Head of caudate nucleus (tissue), 42 donors: ENCODE results near the gene MCM5.
"Not testable (repeated sequence)": the region's sequence is repeated elsewhere in the genome, so short reads cannot be mapped to it uniquely, and the experiment has no call there.

Experiments
- DNase-seq, 42 donors: peaks; one replicate each; pipeline versions ENCODE4 v3.0.0 to v3.0.0-alpha.2; 2020 to 2021; ENCODE audit warnings: mixed read lengths in 7 of 42
- intact Hi-C: fragments of 100-400 bp; cut with DNase I; formaldehyde crosslinking; loops from one replicate; pipeline ENCODE4 v1.15.0; 2022

Gene MCM5

DNA sequence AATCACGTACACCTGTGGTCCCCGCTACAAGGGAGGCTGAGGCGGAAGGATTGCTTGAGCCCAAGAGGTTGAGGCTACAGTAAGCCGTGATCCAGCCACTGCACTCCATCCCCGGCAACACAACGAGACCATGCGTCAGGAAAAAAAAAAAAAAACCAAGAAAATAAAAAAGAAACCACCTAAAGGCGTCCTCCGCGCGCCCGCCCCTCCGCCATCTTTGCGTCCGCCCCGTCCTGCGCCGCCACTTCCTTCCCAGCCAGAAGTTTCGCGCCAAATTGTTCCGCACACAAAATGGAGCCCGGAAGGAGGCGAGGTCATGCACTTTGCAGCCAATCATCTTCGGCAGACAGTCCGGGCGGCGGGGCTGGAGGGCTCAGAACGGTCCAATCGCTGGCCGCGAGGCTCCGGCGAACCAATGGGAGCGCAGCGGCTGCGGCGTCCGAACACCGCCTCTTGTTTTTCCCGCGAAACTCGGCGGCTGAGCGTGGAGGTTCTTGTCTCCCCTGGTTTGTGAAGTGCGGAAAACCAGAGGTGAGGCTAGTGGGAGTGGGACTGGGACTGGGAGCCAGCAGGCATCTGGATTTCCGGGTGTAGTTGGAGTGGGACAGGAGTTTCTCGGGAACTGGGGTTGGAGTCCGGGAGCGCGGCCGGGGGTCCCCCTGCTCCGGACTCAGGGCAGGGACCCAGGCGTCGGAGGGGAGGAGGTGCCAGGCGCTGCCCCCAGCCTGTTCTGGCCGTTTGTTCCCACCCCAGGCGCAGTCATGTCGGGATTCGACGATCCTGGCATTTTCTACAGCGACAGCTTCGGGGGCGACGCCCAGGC, at the start of gene MCM5:
Gene MCM5 (plus strand): TSS at position 463 of the 823 bp plus-strand sequence. CDS start 299 bp downstream, at position 762.
- DNase-seq = peak; percentile 95 to 99 (median 98)
- intact Hi-C loops = no loop called here

DNA sequence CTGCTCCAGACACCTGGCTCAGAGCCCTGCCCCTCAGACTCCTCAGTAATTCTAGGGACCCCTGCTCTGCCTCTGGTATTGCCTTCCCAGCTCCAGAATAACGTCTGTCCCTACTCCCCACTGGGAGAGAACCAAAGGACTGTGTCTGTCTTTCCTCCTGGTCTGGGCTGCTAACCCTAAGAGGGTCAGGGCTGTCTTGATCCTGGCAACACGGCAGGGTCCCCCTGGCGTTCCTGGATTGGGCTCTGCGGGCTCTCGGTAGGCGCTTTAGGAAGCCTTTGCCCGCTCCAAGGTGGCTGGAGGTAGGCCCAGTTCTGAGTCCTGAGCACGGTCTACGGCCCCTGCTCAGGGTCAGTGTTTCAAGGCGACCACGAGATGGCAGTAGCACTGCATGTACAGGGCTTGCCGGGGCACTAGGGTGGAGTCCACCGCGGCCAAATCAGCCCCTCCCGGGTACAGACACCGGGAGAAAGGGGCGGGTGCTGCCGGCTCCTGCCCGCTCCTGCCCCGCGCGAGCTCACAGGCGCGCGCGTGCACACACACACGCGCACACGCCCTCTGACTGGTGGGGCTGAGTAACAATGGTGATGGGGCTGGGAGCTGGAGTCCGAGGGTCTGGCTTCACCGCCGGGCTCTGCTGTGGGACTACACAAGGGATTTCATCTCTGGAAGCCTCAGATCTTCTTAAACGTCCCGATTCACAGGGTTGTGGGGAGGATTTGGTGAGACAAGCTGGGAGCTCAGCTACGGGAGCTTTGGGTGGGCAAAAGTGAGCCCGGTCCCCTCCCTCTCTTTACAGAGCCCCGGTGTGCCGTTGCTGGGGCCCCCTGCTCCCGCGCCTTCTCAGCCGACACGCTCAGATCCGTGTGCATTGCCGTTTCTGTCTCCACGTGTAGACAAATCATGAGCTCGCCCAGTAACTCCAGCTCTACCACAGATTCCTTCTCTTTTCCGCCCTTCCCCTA, 49.1 kb upstream of the MCM5 start:
- intact Hi-C loops = loop anchor here (2.0 kb wide), 1 partner anchor 232 kb away; no protein-coding TSS in a partner anchor

DNA sequence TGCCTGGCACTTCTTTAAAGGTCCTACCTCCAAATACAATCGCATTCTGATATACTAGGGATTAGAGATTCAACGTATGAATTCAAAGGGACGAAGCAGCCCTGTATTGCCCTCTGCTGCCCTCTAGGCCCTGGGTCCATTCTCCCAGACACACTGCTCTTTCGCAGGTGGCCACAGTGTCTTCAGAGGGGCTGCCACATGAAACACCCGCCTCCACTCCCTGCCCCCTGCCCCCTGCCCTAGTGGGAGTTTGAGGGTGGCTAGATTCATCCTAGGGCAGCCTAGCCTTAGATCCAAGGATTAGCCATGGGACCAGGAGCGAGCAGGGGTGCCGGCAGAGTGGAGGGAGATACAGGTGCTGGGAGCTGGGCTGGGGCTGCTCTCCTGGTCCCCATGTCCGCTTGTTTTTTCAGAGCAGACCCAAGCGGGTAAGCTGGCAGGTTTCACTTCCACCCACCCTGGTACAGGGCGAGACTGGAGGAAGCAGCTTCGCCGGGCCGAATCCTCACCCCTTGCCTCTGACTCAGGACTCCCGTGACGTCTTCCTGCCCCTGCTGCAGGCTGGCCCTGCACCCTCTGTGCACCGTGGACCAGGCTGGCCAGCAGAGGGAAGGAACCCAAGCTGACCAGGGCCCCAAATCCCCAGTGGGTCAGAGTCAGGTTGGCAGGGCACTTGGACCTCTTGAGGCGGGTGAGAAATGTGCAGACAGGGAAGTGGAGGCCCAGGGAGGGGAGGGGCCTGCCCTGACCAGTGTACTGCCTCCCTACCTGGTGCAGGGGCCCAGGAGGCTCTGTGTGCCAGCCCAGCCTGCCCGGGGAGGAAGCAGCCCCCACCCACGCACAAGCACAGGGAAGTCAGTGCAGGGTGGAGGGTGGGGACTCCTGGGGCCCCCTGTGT, 47.5 kb upstream of the MCM5 start:
- intact Hi-C loops = no loop called here

More for the DNA sequence above, 49.1 kb upstream of the MCM5 start:
- peak; percentile 77 to 97 (median 91) for DNase-seq

DNA sequence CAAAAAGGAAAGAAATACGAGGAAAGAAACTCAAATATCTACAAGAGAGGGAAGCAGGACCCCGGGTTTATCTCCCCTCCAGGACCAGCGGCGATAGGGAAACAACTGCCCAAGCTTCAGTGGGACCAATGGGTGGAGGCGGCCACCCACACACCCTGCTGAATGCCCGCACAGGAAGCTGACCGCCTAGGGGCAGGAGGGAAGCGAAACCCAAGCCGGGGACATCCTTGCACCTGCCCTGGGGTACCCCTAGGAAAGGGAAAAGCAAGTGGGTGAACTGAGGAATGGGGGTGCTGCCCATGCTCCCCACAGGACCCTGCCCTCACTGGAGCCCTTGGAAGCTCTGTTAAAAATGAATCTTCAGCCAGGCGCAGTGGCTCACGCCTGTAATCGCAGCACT, 46.6 kb upstream of the MCM5 start:
- DNase-seq = peak in 23 of 42 donors; percentile 14 to 65 (median 44)
- intact Hi-C loops = no loop called here

More for the DNA sequence above, 47.5 kb upstream of the MCM5 start:
- peak in 39 of 42 donors; percentile 21 to 85 (median 60) for DNase-seq

DNA sequence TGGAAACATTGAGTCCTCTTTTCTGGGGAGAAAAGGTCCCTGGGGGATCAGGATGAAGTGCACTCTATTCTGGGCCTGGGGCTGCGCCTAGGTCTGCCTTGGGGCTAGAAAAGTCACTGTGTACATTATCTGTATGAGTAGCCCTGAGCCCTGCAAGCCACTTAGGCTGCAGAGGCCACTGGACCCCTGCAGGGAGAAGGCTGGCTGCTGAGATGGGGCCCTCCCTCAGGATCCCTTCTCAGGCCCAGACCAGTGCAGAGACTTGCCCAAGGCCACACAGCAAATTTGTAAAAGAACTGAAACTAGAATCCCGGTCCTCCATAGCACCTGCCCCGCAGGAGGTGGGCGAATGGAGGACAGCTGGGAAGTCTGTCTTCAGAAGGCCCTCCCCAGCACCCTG, 45.9 kb upstream of the MCM5 start:
- no peak for DNase-seq
- intact Hi-C loops = no loop called here

DNA sequence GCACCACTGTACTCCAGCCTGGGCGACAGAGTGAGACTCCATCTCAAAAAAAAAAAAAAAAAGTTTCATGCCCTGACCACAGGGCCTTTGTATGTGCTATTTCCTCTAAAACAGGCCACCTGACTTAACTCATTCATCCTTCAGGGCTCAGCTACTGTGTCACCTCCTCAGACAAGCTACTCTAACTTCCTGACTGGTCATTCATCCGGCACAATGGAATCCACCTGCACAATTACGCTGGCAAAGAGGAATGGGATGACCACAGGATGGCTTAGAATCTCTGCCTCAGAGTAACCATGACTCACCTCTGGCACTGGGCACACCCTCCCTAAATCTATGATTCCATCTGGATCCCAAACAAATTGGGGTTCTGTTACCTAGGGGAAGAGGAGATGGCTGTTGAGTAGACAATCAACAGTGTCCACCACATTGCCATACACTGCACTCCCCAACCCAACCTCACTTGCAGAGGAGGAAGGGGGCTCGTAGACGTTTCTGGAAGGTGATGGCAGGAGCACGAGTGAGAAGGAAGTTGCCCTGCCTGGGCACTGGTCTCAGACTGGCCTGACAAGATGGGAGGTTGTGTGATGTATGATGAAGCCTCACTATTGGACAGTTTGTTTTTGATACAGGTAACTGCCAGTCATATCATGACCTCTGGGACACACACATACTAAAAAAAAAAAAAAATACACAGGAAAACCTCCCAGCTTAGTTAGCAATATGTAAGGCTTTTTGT, 41.9 kb upstream of the MCM5 start:
- DNase-seq = no peak
- intact Hi-C loops = no loop called here

DNA sequence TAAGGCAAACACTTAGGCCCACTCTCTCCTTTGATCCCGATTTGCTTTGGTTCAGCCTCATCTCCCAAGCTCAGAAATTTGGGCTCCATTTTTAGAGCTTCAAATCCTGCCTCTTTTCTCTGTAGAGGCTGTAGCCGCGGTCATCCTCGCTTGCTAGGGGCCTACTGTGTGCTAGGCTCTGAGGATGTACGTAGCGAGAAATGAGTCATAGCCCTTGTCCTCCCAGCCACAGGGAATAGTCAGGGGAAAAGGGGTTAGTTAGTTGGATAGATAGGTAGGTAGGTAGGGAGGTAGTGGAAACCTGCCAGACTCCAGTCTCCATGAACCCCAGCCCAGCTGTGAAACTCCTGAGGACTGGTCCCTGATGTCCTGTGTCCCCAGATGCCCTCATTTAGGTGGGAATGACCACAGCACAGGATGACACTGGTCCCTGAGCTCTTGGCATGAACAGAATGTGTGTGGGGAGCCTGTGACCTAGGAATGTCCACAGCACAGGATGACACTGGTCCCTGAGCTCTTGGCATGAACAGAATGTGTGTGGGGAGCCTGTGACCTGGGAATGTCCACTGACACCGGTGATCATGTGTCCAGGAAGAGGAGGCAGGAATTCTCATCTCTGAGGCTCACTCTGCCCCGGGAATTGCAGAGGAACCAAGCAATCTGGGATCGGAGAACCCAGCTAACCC, 40.4 kb upstream of the MCM5 start:
- intact Hi-C loops = no loop called here
- no peak for DNase-seq

DNA sequence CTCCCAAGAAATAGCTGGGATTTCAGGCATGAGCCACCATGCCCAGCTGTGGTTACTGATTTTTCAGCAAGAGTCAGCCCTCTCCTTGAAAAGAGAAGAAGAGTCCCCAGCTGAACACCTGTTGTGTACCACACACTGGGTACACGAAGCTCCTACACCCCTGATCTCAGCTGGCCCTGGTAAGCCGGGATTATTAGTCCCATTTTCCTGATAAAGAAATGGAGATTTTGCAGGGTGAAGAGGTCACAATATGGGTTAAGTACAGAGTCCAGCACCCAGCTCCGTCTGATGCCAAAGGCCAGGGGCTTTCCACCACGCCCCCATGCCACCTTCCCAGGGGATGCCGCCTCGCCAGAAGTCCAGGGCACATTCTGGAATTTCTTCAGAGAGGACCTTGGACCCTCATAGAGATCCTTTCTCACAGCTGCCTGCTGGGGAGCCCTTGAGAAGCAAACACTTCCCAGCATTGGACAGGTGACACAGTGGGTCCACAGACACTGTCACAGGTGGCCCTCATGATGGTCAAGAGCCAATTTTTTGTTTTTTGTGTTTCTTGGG, 38.9 kb upstream of the MCM5 start:
- intact Hi-C loops = no loop called here
- DNase-seq = no peak

DNA sequence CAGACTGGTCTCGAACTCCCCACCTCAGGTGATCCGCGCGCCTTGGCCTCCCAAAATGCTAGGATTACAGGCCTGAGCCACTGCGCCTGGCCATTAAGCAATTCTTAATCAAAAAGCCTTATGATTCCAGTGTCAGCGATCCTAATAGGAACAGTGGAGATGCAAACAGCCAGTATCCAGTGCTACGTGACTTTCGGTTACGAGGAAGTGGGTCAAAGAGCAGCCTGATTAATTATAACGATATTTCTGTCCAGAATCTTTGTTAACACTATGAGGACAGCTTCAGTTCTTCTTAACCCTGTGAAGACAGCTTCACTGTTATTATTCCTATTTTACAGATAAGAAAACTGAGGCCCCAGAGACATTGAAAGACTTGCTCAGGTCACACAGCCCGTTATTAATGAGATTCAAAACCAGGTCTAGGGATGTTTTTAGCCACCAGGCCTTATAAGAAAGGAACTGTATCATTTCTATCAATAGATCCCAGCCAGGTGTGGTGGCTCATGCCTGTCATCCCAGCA, 36.3 kb upstream of the MCM5 start:
- intact Hi-C loops = no loop called here
- DNase-seq = no peak

DNA sequence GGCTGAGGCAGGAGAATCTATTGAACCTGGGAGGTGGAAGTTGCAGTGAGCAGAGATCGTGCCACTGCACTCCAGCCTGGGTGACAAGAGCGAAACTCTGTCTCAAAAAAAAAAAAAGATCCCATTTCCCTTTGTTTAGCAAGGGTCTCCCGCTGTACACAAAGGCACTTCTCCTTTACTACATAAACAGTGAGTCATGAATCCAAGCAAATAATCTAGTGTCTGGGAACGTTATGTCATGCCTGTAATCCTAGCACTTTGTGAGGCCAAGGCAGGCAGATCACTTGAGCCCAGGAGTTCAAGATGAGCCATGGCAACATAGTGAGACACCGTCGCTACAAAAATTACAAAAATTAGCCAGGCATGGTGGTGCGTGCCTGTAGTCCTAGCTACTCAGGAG, 35.7 kb upstream of the MCM5 start:
- intact Hi-C loops, DNase-seq: not testable (repeated sequence)

DNA sequence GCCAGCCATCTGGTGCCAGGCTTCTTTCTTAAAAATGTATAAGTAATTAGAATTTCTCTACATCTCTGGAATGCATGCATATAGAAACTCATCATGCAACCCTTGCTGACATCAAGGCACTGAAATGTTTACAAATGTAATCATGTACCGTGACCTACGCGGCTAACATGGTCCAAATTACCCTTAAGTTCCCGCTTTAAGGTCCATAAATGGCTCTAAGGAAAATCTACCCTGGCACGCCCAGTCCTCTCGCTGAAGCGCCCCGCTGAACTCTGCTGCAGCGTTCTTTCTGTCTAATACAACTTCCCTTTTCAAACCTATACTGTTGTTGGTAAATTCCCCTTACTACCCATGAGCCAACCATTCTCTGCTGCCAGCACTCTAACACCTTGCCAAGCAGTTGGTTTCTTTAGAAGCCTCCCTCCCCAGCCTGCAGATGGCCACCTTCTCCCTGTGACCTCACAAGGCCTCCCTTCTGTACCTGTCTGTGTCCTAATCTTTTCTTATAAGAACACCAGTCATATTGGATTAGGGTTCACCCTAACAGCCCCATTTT, 32.5 kb upstream of the MCM5 start:
- intact Hi-C loops = no loop called here

DNA sequence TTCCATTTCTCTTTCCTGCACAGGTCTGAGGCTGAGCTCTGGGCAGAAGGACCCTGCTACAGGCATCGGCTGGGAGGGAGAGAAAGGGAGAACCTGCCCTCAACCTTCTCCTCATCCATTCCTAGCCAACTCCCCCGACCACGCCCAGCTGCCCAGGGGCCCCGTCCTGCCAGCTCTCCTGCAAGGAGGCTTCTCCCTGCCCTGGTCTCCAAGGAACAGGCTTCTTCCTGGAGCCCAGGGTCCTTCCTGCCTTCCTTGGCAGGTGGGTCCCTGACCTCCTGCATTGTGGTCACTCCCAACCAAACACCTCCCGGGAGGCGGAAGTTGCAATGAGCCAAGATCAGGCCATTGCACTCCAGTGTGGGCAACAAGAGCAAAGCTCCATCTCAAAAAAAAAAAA, 31.6 kb upstream of the MCM5 start:
- intact Hi-C loops = no loop called here
- no peak for DNase-seq

More for the DNA sequence above, 32.5 kb upstream of the MCM5 start:
- DNase-seq = peak in 2 of 42 donors; percentile 19 to 22

DNA sequence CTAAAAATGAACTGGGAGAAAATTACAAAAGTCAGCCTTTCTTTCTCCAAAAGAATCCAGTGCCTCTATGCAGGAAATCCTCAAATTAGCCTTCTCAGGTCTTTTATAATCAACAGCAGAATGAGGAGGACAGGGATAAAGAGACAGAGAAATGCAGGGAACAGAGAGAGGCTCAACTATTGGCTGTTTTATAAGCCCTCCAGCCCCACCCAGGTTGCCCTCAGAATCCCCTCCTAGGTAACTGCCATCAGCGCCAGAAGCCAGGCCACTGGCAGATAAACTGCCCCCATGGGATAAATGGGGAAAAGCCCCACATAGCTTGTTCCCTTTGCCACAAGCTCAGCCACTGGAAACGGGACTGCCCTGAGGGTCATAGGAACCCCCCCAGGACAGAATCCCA, 29.9 kb upstream of the MCM5 start:
- DNase-seq = no peak
- intact Hi-C loops = no loop called here

DNA sequence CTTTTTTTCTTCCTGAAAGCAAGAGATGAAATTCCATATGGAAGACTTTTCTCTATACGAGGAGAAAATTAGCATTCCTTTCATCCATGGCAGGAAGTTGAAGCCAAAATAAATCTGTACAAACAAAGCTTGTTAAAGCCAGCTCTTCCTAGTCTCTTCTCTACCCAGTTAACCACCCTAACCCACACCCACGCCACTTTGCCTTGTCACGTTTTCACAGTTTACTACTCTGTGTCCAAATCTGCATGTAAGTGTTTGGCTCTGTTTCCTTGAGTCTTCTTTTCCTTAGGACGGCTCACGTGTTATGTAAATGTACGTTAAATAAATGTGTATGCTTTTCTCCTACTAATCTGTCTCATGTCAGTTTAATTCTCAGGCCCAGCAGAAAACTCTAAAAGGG, 26.2 kb upstream of the MCM5 start:
- DNase-seq = no peak
- intact Hi-C loops = no loop called here

DNA sequence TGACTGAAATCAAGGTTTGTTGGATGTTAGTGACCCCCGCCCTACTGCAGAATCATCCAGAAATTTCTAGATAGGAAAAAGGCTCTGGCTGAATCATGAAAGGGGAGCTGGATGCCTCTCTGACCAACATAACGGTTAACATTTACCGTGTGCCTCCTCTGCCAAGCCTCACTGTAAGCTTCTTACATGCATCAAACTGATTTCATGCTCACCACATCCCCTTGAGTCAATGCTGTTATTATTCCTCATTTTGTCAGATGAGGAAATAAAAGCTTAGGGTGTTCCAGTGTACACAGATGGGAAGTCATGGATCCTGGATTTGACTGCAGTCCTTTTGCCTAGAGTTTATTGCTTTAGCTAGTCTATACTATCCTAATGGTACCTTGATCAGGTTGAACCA, 24.9 kb upstream of the MCM5 start:
- no peak for DNase-seq
- intact Hi-C loops = no loop called here

DNA sequence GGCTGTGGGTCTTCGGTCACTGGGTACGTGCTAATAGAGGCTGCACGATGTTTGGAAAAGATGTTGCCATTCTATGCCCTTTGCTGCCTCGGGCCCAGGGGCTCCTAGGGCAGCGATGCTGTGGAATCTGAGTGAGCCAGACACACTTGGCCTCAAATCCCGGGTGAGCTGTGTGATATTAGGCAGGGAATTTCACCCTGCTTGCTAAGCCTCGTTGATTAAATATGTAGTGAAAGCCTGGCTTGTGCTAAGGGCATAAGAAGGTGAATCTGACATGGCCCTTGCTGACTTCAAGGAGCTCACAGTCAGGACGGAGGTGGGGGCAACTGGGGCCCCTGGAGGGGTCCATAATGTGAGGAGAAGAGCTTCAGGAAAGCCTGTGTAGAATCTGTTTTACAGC, 24.4 kb upstream of the MCM5 start:
- intact Hi-C loops = no loop called here

More for the DNA sequence above, 24.4 kb upstream of the MCM5 start:
- DNase-seq = no peak
